Osteocyte (in vitro differentiated cells): ENCODE data around the gene APOA5. TPM values are rescaled to one million over a fixed set of nuclear protein-coding genes. Genes with fewer than 3 reads are reported as not detected.
"Not testable (repeated sequence)": the region's sequence is repeated elsewhere in the genome, so short reads cannot be mapped to it uniquely, and the experiment has no call there.

Experiments used
- DNase-seq: peaks from one replicate; pipeline ENCODE4 v3.0.0; 2021; ENCODE audit warnings: mixed read lengths; ENCODE audit not compliant: unreplicated experiment; ENCODE audit errors: extremely low spot score
- H3K27ac Mint-ChIP-seq: one replicate; pipeline ENCODE4 v1.8.0; 2021; ENCODE audit warnings: mild to moderate bottlenecking, mixed read lengths; ENCODE audit not compliant: unreplicated experiment
- H3K27me3 Mint-ChIP-seq: one replicate; pipeline ENCODE4 v1.8.0; 2021; ENCODE audit warnings: mixed read lengths; ENCODE audit not compliant: unreplicated experiment
- H3K36me3 Mint-ChIP-seq: one replicate; pipeline ENCODE4 v1.8.0; 2021; ENCODE audit warnings: mixed read lengths; ENCODE audit not compliant: unreplicated experiment
- H3K4me1 Mint-ChIP-seq: one replicate; pipeline ENCODE4 v1.8.0; 2021; ENCODE audit warnings: mixed read lengths; ENCODE audit not compliant: unreplicated experiment
- H3K4me3 Mint-ChIP-seq: one replicate; pipeline ENCODE4 v1.8.0; 2021; ENCODE audit warnings: mild to moderate bottlenecking, moderate library complexity, mixed read lengths; ENCODE audit not compliant: unreplicated experiment
- H3K9me3 Mint-ChIP-seq: one replicate; pipeline ENCODE4 v1.8.0; 2021; ENCODE audit warnings: mixed read lengths; ENCODE audit not compliant: unreplicated experiment
- total RNA-seq: library from RNA; stranded (reverse); gene quantifications from 2 replicates; pipeline ENCODE4 v1.2.1, GENCODE V29; 2021
- TF ChIP-seq, protein P1 (sequence below): fragments of 200-600 bp; sonication (generic); IDR thresholded peaks from 2 replicates; pipeline ENCODE4 v1.5.0; 2021; ENCODE audit warnings: antibody characterized with exemption, mild to moderate bottlenecking, moderate library complexity

The APOA5 gene
- total RNA-seq, 1 donor from 2014 or later, result not detected

DNA sequence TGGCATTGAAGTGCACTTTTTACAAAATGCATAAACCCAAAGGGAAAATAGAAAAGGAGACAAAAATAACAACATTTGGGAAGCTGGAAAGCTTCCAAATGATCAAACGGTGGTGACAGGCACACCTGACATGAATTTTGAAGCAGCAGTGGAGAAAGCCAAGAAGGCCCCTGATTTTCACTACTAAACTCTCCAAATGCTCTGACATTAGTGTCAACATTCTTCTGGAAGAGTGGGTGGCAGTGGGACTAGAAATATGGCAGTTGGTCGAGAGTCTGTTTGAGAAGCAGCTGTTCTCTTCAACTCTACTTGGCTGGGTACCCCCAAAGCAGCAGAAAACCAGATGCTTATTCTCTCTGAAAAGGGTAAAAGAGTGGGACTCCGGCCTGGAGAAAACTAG is 12.3 kb upstream of the APOA5 start:
- no peaks in the 10 kb centered on the region for H3K36me3 Mint-ChIP-seq
- no peaks in the 10 kb centered on the region for H3K9me3 Mint-ChIP-seq
- no peak overlapping the region for H3K4me3 Mint-ChIP-seq
- no peak overlapping the region for H3K27ac Mint-ChIP-seq
- peaks cover 47% of the 10 kb centered on the region for H3K27me3 Mint-ChIP-seq
- TF ChIP-seq, protein P1, sequence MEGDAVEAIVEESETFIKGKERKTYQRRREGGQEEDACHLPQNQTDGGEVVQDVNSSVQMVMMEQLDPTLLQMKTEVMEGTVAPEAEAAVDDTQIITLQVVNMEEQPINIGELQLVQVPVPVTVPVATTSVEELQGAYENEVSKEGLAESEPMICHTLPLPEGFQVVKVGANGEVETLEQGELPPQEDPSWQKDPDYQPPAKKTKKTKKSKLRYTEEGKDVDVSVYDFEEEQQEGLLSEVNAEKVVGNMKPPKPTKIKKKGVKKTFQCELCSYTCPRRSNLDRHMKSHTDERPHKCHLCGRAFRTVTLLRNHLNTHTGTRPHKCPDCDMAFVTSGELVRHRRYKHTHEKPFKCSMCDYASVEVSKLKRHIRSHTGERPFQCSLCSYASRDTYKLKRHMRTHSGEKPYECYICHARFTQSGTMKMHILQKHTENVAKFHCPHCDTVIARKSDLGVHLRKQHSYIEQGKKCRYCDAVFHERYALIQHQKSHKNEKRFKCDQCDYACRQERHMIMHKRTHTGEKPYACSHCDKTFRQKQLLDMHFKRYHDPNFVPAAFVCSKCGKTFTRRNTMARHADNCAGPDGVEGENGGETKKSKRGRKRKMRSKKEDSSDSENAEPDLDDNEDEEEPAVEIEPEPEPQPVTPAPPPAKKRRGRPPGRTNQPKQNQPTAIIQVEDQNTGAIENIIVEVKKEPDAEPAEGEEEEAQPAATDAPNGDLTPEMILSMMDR, result no peak
- no peaks in the 10 kb centered on the region for H3K4me1 Mint-ChIP-seq
- no peak for DNase-seq

DNA sequence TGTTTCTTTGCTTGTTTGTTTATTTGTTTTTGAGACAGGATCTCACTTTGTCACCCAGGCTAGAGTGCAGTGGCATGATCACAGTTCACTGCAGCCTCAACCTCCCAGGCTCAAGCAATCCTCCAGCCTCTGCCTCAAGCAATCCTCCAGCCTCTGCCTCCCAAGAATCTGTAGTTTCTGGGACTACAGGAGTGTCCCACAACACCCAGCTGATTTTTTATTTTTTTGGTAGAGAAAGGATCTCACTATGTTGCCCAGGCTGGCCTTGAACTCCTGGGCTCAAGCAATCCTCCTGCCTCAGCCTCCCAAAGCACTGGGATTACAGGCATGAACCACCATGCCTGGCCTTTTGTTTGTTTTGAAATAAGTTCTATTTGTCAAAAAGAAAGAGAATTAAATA is 10.0 kb upstream of the APOA5 start:
- peaks cover 46% of the 10 kb centered on the region for H3K27me3 Mint-ChIP-seq
- H3K4me3 Mint-ChIP-seq, result not testable (repeated sequence)

DNA sequence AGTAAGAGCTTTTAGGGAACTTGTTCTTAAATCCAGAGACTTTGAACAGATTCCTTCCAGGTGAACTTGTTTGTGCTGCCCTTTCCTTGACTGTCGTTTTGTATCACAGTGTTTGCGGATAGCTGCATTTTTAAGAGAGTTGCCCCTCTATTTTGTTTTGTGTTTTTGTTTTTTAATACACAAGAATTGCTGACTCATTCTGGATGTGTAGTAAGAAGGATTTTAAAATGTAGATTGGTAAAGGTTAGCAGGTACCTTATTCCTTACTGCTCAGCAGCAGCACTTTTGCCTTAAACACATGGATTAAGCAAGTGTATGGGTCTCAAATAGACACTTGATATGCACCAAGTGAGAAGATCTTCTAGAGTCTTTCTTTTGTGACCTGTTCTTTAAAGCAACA is 8.9 kb upstream of the APOA5 start:
- TF ChIP-seq, protein P1, result no peak
- peaks cover 39% of the 10 kb centered on the region for H3K27me3 Mint-ChIP-seq

More for the DNA sequence above, 10.0 kb upstream of the APOA5 start:
- not testable (repeated sequence) for DNase-seq, H3K36me3 Mint-ChIP-seq, H3K9me3 Mint-ChIP-seq, H3K4me1 Mint-ChIP-seq, H3K27ac Mint-ChIP-seq

DNA sequence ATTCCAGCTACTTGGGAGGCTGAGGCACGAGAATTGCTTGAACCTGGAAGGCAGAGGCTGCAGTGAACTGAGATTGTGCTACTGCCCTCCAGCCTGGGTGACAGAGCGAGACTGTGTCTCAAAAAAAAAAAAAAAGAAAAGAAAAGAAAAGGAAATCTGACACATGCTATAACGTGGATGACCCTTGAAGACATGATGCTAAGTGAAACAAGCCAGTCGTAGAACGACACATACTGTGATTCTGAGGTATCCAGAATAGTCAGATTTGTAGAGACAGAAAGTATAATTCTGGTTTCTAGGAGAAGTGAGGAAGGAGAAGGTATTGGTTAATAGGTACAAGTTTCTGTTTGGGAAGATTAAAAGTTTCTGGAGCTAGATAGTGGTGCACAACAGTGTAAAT is 6.7 kb upstream of the APOA5 start:
- H3K27ac Mint-ChIP-seq, result no peak overlapping the region
- TF ChIP-seq, protein P1, result no peak
- no peaks in the 10 kb centered on the region for H3K4me1 Mint-ChIP-seq
- no peaks in the 10 kb centered on the region for H3K36me3 Mint-ChIP-seq
- no peak overlapping the region for H3K4me3 Mint-ChIP-seq
- DNase-seq, result no peak
- peaks cover 33% of the 10 kb centered on the region for H3K27me3 Mint-ChIP-seq
- H3K9me3 Mint-ChIP-seq, result no peaks in the 10 kb centered on the region

More for the DNA sequence above, 8.9 kb upstream of the APOA5 start:
- no peak for DNase-seq
- H3K36me3 Mint-ChIP-seq, result no peaks in the 10 kb centered on the region
- no peaks in the 10 kb centered on the region for H3K4me1 Mint-ChIP-seq
- H3K27ac Mint-ChIP-seq, result no peak overlapping the region
- H3K9me3 Mint-ChIP-seq, result no peaks in the 10 kb centered on the region
- H3K4me3 Mint-ChIP-seq, result no peak overlapping the region

DNA sequence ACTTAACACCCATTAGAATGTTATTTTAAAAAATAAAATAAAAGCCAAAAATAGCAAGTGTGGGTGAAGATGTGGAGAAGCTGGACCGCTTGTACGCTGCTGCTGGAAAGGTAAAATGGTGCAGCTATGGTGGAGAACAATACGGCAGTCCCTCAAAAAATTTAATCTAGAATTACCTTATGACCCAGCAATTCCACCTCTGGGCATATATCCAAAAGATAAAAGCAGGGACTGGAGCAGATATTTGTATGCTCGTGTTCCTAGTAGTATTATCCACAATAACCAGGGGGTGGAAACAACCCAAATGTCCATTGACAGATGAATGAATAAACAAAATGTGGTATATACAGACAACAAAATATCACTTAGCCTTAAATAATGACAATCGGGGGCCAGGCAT is 6.1 kb upstream of the APOA5 start:
- Mint-ChIP-seq H3K9me3 (no peaks in the 10 kb centered on the region), H3K36me3 (no peaks in the 10 kb centered on the region), H3K4me1 (no peaks in the 10 kb centered on the region), H3K27me3 (peaks cover 31% of the 10 kb centered on the region), H3K27ac (no peak overlapping the region), H3K4me3 (no peak overlapping the region)
- TF ChIP-seq, protein P1, result no peak
- DNase-seq, result no peak

DNA sequence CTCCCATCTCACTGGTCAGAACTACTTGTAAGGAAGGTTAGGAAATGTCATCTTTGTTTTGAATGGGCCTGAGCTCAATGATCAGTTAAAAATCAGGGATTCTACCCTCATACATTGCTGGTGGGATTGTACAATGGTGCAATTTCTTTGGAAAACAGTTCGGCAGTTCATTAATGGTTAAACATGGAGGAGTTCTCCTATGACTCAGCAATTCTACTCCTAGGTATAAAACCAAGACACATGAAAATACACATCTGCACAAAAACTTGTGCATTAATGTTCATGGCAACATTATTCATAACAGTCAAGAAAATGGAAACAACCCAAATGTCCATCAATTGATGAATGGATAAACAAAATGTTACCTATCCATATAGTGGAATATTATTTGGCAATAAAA is 4.9 kb upstream of the APOA5 start:
- Mint-ChIP-seq H3K4me3 (no peak overlapping the region), H3K27ac (no peak overlapping the region), H3K4me1 (no peaks in the 10 kb centered on the region), H3K27me3 (peaks cover 23% of the 10 kb centered on the region), H3K9me3 (no peaks in the 10 kb centered on the region), H3K36me3 (no peaks in the 10 kb centered on the region)
- TF ChIP-seq, protein P1, result no peak
- no peak for DNase-seq
